Activated CD4-positive, alpha-beta T cell treated with anti-CD3 and anti-CD28 coated beads, Interleukin-2, amount 50 U/mL, for 16 hours (primary cell): ENCODE data around the gene LRRC9.
A peak's percentile ranks its signal among the peaks of the same experiment; 100 is the strongest.
"Not testable (repeated sequence)": the region's sequence is repeated elsewhere in the genome, so short reads cannot be mapped to it uniquely, and the experiment has no call there.

Experiments
- DNase-seq: peaks from one replicate; pipeline ENCODE4 v3.0.0-alpha.2; 2020

Gene LRRC9

GRCh38 chr14:60079723-60080122 lies 159.8 kb downstream of the LRRC9 start:
- DNase-seq, result no peak

- DNase-seq, result no peak
These were observed 165.1 kb downstream of the LRRC9 start for GRCh38 chr14:60085085-60085484.

DNA sequence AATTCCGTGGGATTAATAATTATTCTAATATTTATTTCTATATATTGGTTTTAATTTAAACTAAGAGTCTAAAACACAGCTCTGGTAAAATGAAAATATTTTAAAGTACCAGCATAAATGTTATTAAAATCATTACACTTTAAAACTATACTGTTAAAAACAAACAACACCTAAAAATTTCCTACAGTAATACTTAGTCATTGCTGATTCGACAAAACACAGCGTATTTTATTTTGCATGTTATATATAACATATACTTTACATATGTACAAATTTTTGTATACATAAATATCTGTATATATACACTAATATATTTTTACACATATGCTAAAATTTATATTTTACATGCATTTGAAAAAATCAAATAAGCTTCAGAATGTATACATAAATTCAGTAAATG lies 165.7 kb downstream of the LRRC9 start:
- no peak for DNase-seq

DNA sequence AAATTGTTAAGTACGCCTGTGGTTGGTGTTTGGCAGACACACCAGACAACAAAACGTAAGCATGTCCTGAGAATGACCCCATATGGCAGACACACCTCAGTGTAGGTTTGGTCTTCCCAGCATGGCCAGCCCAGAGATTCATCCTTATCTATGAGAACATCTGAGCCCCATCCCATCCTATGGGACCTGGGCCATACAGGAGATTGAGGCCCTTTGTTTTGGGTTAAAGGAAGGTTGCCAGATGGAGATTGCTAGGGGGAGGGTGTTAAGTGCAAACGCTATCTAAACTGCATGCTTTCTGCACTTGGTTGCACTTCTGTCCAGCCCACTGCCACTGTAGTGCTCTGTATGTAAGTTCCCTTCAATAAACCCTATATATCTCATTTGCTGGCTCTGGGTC lies 167.7 kb downstream of the LRRC9 start:
- DNase-seq, result no peak

GRCh38 chr14:60089221-60089620 lies 169.3 kb downstream of the LRRC9 start:
- DNase-seq, result no peak

DNA sequence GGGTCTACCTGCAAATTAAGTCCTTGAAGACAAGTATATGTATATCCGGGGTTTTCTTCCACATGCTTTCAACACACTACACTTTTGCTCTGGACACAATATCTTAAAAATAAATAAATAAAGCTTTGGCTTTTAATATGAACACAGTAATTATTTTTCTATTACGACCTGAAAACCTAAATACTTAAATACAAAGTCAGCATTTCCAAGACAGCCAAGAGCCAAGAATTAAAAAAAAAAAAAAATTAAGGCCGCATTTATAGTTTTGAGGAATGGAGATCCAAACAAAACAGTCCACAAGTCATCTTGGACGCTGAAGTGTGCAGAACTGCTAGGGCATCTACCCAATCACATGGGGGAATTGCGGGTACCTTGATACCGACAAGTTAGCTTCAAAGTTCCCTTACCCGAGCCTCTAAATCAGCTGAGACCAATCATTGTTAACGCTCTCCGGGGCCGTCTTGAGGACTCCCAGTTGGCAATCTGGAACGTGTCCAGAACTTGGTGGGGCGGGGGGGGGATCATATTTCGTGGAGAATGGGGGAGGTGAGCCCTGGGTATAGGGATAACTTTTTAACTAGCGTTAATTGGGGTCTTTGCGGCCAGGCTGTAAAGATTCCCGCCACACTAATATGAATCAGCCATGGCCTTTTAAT lies 171.0 kb downstream of the LRRC9 start:
- DNase-seq, result peak; percentile 21

GRCh38 chr14:60091550-60092525 lies 171.9 kb downstream of the LRRC9 start, which contains the start of gene PCNX4:
TSS of gene PCNX4 (plus strand) at chr14:60091923. CDS start at chr14:60107639, 15,716 bp downstream.
- peak; percentile 97 for DNase-seq

- peak; percentile 24 for DNase-seq
These were observed 172.6 kb downstream of the LRRC9 start for GRCh38 chr14:60092526-60092920.

GRCh38 chr14:60093080-60093479 lies 173.1 kb downstream of the LRRC9 start:
- DNase-seq, result peak; percentile 10

DNA sequence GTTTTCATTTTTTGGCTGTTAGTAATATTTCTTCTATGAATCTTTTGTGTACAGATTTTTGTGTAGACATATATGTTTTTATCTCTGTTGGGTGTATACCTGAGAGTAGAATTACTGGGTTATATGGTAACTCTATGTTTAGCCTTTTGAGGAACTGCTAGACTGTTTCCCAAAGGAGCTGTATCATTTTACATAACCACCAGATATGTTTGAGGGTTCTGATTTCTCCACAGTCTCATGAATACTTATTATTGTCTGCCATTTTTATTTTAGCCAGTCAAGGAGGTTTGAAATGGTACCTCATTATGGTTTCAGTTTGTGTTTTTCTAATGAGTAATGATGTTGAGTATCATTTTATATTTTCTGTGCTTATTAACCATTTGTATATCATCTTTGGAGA lies 173.7 kb downstream of the LRRC9 start:
- no peak for DNase-seq

DNA sequence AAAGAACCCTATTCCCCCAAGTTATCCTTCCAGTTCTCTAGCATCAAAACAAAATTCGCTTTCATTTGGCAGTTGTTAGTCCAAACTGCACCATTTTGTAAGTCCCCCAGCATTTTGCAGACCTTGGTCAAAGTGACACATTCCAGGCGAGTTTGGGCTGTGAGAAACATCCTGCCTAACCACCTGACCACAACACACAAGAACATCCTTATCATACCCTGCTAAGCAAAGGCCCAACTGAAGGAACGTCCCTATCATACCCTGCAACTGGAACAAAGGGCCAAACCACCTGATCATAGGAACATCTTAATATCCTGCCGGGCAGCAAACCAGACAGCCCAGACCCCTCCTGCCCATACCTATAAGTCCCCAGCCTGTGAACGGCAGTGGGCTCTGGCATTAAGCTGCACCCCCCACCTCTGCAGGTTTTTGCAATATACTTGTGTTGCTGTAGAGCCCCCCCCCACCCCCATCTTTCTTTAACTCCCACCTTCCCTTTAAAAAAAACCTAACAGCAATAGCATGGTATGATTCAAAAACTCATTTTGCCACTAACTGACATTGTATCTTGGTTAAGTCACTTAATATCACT lies 174.5 kb downstream of the LRRC9 start:
- DNase-seq, result peak; percentile 75

DNA sequence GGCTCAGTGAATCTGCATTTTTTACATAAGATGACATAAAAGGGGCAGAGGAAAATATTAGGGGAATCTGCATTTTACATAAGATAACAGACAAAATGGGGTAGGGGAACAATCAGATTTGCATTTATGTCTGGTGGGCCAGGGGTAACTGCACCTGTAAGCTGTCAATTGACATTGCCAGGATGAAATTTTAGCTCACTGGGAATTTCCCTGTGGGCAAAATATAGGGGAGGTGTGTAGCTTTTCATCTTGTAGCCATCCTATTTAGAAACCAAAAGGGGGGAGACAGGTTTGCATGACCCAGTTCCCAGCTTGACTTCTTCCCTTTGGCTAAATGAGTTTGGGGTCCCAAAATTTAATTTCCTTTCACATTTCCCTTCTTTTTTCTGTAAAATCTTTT lies 175.3 kb downstream of the LRRC9 start:
- DNase-seq, result no peak

DNA sequence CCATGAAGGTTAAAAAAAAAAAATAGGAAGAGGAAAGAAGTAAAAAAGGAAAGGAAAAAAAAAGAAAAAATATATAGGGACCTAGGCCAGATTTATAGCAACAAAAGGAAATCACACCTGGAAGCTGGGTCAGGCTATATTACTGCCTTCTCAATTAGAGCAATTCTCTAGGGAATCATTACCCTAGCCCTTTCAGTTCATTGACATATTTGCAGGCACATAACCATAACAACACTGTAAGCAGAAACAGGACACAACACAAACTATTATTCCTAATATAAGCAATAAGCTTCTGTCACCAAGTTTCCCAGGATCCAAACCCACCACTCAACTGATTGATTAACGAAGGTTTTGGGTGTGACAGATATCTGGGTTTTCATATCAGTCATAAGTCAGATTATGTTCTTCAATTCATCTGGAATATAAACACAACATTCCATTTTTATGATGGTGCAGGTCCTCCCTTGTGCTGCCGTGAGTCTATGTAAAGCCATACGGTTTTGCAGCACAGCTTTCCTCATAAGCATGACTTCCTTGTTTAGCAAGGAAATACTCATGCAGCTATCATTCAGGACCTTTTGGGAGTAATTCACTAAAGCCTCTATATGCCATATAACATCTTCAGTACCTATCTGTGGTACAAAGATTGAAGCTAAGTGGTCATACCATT lies 176.0 kb downstream of the LRRC9 start:
- no peak for DNase-seq

- no peak for DNase-seq
These were observed 178.0 kb downstream of the LRRC9 start for GRCh38 chr14:60097974-60098373.

DNA sequence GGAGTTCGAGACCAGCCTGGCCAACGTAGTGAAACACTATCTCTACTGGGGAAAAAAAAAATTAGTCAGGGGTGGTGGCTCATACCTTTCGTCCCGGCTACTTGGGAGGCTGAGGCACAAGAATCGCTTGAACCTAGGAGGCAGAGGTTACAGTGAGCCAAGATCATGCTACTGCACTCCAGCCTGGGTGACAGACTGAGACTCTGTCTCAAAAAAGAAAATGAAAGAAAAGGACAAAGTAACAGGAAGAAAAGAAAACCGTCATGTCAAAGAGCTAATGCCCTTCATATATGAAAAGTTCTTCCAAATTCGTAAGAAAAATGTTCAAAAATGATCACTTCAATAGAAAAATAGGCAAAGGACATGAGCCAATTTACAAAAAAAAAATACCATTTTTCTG lies 179.9 kb downstream of the LRRC9 start:
- DNase-seq, result not testable (repeated sequence)

DNA sequence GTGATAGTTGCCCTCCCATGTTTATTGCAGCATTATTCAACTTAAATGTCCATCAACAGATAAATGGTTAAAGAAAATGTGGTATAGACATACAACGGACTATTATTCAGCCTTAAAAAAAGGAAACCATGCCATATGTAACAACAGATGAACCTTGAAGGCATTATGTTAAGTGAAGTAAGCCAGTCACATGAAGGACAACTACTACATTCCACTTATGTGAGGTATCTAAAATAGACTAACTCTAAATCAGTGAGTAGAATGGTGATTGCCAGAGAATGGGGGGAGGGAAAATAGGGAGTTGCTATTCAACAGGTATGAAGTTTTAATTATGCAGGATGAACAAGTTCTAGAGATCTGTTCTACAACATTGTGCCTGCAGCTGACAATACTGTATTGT lies 181.8 kb downstream of the LRRC9 start:
- DNase-seq, result no peak

- DNase-seq, result no peak
These were observed 182.4 kb downstream of the LRRC9 start for GRCh38 chr14:60102389-60102788.

DNA sequence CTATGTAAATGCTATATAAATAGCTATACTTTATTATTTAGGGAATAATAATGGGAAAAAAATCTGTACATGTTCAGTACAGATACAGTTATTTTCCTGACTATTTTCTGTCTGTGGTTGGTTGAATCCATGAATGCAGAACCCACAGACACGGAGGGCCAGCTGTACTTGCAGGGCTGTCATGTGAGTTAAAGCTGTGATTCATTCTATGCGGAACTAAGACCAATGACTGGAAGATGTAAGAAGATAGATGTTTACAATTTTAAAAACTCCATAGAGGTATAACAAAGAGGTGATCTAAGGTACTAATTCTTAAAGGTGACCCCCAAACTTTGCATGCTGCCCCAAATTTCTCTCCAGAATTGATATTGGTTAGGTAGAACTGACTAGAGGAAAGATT lies 186.4 kb downstream of the LRRC9 start:
- DNase-seq, result no peak

GRCh38 chr14:60107477-60107876 lies 187.5 kb downstream of the LRRC9 start:
- DNase-seq, result no peak

DNA sequence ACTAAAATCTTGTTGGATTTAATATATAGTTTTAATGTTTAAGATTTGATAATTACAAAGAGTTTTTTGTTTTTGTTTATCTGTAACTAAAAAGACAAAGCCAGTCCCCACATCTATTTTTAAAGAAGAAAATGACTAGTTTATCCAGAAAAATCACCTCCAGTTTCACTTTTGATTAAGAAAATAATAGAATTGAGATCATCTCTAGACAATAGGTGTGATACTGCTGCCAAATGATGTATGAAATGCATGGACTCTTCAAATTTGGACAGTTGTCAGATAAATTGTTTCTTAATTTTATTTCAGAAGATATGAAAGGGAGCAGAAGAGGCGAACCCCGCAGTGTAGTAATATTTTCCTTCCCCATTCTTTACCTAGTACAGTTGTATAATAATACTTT lies 191.8 kb downstream of the LRRC9 start:
- DNase-seq, result no peak
